ENCODE measurements around the gene IL17C.
A peak's percentile ranks its signal among the peaks of the same experiment; 100 is the strongest.

Gene IL17C

DNA sequence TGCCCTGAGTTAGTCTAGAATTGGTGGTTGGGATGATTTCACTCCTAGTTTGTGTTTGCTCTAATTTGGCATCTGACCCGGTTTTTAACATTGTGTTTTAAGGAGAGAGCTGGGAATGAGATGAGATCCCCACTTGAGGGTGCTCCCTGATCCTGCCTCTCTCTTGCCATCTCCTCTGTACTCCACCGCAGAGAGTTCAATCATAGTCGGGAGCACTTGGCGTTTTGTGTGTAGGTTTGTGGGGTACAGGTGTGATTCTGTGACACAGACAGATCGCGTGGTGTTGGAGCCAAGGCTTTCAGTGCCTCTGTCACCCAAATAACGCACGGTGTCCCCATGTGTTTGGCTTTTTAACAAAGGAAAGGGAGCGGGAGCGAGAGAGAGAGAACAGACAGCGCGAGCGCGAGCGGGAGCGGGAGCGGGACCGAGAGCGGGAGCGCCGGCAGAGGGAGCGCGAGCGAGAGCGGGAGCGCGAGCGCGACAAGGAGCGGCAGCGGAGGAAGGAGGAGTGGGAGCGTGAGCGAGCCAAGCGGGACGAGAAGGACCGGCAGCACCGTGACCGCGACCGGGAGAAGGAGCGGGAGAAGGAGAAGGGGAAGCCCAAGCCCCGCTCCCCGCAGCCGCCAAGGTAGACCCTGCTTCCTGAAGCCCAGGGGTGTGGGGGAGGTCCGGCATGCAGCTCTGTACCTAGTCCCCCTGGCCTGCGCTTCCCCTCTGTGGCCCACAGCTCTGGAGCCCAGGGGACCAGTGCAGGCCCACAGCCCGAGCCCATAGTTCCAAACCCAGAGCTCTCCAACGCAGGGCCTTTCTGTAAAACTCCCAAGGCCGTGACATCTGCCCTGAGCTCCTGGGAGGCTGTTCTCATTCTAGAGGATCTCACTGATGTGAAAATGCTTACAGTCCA is 27.2 kb upstream of the IL17C start:
- no peak for DNase-seq

DNA sequence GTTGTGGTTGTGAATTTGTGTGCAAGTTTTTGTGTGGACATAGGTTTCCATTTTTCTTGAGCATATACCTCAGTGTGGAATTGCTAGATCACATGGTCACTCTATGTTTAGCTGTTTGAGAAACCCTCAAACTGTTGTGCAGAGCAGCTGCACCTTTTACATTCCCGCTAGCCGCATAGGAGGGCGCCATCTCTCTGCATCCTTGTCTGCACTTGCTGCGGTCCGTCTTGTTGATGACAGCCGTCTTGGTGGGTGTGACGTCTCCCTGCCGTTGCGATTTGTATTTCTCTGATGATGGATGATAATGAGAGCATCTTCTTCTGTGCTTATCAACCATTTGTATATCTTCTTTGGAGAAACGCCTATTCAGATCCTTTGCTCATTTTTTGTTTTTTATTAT is 25.1 kb upstream of the IL17C start:
- DNase-seq = no peak

DNA sequence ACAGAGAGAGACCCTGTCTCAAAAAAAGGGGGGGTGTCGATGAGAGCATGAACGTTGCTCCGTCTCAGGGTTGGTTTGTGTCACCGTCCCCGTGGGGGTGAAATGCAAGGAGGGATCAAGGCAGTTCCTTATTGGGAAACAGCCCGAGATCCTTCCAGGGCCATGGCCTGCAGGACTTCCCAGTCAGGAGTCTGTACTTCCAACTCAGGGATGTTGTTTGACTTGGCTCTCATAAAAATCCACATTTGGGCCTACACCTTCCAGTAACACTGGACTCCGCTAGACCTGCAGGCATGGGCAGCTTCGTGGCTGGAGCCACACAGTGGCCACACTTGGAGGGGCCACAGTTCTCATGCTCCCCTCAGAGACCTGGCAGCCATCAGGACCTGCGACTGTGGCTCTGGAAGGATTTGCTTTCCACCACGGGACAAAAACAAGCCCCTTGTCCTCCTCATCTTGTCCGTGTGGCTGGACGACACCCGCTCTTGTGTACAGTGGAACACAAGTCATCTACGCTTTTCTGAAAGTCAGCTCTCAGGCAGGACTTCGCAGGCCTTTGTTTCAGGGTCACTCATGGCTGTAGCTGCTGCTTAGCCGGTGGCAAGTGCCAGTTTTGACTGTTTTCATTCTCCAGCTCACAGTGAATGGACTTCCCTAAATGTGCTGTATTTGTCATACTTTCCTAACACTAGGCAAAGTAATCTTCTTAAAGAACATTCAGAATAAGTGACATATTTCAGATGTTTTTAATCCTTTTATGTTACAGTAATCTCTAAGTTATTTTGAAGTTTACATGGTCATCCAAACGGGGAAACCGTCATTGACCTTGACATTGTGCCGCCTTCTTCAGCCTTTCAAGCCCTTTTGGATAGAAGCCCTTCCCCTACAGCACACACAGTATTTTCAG is 24.2 kb upstream of the IL17C start:
- no peak for DNase-seq

DNA sequence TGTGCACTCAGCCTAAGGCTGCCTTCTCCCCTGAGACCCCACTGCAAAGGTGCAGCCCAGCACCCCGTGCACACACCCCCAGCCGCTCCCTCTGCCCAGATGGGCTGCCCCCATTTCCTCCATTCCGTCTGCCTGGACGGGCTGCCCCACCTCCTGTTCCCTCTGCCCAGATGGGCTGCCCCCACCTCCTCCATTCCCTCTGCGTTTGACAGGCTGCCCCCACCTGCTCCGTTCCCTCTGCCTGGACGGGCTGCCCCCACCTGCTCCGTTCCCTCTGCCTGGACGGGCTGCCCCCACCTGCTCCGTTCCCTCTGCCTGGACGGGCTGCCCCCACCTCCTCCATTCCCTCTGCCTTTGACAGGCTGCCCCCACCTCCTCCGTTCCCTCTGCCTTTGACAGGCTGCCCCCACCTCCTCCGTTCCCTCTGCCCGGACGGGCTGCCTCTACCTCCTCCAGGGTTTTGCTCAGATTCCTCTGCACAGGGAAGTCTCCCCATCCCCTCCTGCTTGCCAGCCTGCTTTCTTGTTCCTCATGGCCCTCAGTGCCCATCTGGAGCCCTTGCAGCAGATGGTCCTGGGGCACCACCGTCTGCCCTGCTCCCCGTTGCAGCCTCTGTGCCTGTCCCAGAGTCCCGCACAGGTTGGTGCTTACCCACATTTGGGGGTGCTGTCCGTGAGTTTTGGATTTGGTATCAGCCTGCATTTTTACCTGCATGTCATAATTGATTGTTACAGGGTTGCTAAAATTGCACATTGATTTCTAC is 23.4 kb upstream of the IL17C start:
- no peak for DNase-seq

DNA sequence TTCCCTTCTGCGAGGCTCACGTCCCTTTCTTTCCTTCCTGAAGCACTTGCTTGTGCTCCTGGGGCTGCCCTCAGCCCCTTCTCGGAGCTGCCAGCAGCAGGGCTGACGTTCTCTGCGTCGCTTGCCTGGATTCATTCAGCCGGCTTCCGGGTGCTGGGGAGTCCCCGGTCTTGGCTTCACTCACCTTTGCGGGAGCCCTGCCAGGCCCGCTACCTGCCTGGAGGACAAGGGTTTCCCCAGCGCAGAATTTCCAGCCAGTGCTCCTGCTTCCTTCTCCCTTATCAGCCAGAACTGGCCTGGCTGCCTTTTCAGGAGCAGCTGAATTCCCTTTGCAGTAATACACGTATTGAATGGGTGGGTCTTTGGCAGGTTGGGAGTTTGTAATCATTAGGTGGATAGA is 22.1 kb upstream of the IL17C start:
- no peak for DNase-seq

DNA sequence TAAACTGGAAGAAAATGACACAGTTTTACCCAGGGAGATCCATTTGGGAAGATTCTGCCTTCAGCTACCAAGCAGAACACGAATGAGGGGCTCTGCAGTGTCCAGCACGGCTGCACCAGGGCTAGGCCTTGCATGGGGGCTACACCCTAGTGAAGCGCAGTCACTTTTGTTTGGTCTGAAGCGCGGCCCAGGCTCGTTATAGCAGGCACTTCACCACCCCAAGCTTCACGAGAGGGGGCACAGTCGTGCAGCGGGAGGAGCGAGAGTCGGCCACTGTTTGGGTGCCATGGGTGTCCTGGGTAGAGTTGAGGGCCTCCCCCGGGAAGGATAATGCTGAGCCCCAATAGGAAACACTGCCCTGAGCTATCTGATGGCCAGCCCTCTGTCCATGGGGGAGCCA is 21.6 kb upstream of the IL17C start:
- DNase-seq = no peak

DNA sequence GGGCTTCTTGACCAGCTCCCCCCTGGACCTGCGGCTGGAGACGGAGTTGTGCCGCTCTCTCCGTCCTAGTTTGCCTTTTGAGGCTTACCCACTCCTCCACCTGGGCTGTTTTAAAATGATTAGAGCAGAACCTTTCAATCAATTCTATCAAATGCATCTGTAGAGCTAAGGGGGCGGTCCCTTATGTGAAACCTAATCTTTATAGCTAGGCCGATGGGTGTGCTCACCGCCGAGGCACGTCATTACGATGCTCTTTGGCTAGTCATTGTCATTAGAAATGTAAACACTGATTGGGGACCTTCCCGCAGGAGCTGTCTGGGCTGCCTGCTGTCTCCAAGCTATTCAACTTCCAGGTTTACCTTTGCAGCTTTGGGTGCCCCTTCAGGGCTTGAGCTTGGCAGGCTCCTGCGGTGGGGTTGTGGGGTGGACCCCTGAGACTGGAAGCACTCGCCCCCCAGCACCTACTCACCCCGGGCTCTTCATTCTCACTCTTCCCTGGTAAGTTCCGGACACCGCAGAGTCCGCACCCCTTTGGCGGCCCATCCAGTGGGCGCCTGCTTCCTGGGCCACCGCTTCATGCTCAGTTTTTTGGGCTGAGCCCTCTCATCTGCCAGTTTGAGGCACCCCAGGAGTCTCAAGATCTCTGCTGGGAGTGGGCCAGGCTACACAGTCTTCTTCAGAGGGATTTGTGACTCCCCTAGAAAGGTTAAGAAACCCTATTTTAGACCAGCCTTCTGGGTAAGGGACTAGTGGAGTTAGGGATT is 20.9 kb upstream of the IL17C start:
- peak; percentile 43 for DNase-seq

DNA sequence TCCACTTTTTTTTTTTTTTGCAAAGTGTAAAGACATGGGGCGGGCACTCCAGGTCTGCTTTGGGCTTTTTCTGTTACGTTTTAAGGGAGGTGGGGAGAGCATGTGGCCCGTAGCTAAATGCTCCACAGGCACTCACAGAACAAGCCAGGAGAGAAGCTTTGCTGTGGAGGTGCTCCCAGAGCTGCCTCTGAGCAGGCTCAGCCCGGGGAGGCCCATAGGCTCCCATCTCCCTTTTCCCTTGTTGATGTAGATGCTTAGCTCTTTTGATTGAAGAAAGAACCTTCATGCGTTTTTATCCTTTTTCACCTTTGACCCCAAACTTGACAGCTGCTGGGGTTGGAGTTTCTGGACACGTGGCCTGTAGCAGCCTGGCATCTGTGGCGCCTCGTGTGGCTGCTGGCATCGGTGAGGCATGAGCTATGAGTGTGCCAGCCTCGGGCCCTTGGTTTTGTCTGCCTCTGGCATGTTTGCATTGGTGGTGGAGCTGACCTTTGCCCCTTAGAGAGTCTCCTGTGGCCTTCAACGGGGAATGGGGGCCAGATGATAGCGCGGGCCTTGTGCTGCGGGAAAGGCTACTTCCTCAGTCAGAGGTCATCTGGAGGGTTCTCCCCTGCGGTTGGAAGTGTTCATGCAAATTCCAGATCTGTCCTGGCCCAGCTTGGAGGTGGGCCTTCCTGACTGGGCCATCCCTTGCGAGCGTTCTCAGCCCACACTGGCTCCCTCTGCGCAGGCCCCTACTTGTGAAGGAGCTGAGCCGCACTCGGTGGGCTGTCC is 20.0 kb upstream of the IL17C start:
- DNase-seq = no peak

DNA sequence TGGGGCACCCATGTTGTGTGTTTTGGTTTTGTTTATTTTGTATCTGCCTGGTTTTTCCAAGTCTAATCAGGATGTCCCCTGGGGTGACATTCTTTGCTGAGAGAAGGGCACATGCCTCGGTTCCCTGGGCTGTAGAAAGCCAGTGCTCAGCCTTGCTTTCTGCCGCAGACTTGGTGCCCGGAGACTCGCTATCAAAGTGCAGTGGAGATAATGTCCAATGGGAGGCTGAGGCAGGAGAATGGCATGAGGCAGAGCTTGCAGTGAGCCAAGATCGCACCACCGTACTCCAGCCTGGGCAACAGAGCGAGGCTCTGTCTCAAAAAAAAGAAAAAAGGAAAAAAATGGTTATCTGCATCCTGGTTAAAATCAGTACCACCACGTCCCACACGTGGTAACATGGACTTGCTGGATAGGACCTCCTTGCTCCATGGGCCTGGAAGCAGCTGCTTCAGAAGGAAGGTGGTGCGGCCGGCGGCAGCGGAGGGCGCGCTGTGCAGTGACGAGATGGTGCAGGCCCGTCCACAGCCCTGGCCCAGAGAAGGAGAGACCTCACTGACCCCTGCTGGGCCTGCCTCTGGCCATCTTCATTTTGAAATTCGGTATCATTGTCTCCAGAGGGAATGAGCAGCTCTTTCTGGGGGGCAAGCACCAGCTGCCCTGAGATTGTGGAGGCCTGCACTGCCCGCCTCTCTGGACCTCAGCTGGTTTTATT is 19.3 kb upstream of the IL17C start:
- DNase-seq = no peak

DNA sequence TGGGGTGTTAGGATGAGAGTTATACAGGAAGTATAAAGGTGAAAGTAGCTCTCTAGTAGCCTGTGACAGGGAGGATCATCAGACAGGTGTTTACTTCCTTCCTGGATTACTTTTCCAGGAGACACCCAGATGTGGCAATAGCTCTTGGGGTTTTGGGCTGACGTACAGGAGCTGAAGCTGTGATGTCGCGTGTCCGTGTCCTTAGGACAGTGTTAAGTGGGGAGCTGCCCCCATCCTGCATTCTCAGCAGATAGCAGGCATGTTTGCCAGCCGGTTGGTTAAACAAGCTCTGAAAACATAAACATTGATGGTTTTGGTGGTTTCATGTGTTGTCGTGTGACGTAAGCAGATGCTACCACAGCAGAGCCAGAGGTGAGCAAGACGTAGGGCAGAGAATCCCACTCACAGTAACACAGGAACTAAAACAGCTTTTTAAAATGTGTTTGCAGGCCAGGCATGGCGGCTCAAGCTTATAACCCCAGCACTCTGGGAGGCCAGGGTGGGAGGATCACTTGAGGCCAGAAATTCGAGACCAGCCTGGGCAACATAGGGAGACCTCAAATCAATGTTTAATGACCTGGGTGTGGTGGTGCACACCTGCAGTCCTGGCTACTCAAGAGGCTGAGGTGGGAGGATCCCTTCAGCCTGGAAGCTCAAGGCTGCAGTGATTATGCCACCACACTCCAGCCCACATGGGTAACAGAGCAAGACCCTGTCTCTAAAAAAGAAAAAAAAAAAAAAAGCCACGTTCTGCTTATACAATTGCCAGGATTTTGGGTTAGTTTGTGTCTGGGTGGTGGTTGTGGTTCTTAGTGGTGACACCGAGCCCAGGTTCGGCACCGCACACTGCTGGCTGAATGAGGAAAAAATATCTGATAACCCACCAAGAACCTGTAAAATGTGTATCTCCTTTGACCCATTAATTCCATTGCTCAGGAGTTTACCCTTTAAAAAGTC is 18.2 kb upstream of the IL17C start:
- no peak for DNase-seq

DNA sequence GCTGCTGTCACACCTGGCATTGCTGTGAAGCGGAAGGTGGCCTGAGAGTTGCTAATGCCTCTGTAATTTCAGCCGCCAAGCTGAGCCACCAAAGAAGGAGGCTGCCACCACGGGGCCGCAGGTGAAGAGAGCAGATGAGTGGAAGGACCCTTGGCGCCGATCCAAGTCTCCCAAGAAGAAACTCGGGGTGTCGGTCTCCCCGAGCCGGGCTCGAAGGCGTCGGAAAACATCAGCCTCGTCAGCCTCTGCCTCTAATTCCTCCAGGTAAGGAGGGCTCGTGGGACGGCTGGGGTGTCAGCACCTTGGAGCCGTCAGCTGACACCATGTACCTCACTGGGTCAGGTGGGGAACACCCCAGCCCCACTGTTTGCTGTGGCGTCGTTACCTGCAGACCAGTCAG is 16.2 kb upstream of the IL17C start:
- DNase-seq = no peak

DNA sequence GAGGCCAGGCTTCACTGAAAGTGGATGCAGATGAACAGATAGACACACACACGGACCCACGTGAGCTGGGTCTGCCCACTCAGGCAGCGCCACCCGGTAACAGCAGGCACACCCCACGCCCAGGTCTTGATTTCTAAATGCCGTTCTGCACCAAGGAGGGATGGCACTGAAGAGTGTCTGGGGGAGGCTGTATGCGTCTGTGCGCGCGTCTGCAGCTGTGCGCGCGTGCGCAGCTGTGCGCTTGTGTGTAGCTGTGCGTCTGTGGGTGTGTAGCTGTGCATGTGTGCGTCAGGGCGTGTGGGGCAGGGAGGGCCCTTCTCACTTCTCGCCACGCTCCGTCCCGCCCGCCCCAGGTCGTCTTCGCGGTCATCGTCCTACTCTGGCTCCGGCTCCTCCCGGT is 15.5 kb upstream of the IL17C start:
- no peak for DNase-seq

DNA sequence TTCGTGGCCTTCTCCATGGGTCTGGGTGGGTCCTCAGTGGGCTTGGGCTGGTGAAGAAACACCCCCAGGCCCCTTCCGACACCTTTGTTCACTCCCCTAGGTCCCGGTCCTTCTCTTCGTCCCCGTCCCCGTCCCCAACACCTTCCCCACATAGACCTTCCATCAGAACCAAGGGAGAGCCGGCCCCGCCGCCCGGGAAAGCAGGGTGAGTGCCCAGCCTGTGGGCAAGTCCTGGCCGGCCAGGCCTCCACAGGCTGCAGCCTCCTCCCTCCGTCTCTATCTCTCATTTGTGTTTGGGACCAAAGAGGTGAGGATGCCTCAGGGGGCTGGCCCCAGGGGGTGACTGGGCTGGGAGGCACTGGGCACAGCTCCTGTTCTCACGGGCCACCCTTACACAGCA is 14.5 kb upstream of the IL17C start:
- no peak for DNase-seq

DNA sequence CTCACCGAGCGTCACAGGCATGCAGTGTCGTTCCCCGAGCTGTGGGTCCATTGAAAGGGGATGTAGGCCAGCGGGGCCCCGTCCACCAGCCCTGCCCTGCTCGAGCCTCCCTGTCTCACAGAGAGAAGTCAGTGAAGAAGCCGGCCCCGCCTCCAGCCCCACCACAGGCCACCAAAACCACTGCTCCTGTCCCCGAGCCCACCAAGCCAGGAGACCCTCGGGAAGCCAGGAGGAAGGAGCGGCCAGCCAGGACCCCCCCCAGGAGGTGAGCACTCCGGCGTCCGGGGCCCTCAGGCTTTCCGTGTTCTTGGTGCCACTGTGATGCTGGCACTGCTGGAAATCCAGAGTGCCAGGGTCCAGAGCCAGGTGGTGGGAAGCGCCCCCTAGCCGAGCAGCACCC is 13.9 kb upstream of the IL17C start:
- no peak for DNase-seq

DNA sequence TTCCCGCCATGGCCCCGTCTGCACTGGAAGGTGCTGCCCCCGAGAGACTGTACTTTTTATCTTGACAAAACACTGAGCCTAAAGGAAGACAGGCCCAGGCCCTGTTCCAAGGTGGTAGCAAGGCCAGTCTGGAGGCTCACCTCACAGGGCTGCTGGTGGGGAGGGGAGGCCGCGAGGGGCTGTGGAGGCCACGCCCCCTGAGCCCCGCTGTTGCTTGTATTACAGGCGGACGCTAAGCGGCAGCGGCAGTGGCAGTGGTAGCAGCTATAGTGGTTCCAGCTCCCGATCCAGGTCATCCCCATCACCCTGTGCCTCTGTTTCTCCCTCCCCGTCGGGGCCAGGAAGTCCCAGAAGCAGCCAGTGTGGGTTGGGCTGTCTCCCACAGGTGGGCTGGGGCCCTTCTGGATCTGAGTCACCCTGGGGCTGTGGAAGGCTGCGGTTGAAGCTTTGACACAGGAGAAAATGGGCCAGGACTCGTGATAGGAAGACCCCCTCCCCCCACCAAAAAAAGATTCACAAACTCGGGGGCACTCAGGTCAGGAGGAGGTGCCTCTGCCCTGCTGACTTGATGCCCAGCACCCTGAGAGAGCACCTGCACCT is 13.3 kb upstream of the IL17C start:
- no peak for DNase-seq

DNA sequence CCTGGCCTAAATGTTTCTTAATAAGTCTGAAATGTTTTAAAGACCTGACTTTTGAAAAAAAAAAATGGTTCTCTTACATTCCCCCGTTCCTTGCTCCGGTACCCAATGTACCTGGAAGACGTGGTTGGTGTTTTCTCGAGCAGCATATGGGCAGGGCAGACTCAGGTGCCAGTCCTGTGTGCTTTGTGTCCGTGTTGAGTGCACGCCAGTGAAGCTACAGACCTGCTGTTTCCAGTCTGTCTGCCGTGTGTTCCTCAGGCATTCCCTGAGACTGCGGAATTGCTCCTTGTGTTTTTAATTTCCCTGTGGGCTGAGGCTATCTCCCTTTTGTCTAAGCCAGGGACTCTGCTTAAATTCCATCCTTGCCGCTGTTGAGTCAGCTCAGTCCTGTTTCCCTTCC is 11.7 kb upstream of the IL17C start:
- DNase-seq = no peak

DNA sequence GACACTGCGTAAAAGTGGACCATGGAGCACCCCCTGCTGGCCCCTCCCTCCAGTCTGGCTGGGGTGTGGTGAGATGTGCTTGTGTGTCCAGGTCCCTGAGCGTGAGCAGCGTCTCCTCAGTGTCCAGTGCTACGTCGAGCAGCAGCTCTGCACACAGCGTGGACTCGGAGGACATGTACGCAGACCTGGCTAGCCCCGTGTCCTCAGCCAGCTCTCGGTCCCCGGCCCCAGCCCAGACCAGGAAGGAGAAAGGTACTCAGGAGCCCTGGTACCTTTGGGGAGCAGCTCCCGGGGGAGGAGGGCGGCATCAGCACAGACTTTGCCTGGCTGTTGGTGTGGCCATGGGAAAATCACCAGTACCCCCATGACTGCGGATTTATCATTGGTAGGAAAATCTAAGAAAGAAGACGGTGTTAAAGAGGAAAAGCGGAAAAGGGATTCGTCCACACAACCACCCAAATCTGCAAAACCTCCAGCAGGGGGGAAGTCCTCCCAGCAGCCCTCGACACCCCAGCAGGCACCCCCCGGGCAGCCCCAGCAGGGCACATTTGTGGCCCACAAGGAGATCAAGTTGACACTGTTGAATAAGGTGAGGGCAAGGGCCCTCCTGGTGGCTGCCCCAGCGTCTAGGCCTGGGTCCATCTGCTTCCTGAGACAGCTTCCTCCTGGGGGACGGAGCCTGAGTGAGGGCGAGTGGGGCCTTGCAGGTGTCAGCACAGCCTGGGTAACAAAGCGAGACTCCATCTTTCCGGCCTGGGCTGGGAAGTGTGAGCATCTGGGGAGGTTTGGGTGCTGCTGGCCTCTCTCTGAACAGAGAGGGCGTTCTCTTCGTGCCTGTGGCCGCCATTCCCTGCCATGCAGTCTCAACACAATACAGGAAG is 10.6 kb upstream of the IL17C start:
- DNase-seq = no peak

DNA sequence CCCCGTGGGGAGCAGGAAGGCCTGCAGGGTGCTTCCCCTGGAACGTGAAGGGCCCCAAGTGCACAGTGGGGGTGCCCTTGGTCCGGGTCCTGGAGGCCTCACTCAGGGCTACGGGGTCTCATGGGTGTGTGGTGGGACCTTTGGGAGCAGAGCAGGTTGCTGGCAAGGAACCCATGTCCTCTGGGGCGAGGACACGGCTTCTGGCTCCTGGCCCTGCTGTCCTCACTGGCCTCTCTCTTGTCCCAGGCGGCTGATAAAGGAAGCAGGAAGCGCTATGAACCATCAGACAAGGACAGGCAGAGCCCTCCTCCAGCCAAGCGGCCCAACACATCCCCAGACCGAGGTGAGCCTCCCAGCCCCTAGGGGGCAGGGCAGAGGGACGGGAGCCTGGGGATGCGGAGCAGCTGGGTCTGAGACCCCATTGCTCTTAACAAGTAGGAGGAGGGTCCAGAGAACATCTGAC is 9.8 kb upstream of the IL17C start:
- DNase-seq = no peak
